ENCODE measurements around the gene OR2V2. TPM values are rescaled to one million over a fixed set of nuclear protein-coding genes. Genes with fewer than 3 reads are reported as not detected.
A peak's percentile ranks its signal among the peaks of the same experiment; 100 is the strongest.
"Not testable (repeated sequence)": the region's sequence is repeated elsewhere in the genome, so short reads cannot be mapped to it uniquely, and the experiment has no call there.

The OR2V2 gene
- total RNA-seq, 2 experiments from 2014 or later, result not detected

DNA sequence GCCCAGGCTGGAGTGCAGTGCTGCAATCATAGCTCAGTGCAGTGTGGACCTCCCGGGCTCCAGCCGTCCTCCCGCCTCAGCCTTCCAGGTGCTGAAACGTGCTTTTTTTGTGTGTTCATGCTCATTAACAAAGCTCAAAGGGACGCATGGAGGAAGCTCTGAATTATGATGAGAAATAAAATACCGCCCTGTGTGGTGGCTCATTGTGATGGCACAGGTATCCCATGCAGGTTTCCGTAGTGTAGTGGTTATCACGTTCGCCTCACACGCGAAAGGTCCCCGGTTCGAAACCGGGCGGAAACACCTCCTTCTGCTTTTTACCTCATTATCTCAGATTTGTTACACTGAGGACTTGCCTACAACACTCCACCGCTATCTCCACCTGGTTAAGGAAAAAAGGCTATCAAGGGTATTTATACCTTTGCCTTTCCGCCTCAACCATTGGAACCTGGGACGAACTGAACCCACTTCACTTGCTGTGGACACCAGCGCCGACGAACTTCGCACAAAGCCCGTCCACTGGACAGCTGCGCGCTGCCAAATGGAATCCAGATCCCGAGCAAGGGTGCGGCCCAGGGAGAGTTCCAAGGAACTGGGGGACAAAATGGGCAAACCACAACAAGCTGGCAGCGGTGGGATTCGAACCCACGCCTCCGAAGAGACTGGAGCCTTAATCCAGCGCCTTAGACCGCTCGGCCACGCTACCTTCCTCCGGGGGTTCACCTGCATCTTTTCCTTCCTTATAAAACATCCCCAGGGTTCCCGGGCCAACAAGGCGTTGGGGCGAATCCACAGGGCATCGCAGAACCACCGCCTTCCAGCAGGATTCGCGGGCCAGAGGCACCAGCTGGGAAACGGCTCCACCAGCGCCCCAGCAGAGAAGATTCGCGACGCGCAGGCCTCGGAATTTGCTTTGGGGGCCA, 26.3 kb downstream of the OR2V2 start:
- H3K4me3 Mint-ChIP-seq, result peak overlapping the region; percentile 97

DNA sequence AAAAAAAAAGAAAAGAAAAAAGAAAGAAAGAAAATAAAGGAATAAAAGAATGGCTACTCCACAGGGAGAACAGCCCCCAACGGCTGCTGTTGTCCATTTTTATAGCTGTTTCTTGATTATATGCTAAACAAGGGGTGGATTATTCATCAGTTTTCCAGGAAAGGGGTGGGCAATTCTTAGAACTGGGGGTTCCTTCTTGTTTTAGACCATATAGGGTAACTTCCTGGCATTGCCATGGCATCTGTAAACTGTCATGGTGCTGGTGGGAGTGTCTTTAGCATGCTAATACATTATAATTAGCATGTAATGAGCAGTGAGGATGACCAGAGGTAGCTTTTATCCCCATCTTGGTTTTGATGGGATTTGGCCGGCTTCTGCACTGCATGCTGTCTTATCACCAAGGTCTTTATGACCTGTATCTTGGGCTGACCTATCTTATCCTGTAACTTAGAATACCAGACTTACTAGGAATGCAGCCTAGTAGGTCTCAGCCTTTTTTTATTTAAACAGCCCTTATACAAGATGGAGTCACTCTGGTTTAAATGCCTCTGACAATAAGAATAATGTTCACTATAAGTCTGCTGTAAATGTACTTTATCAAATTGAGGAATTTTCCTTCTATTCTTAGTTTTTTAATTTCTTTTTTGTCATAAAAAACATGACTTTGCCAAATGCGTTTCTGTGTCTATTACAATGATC, 29.0 kb downstream of the OR2V2 start:
- peaks cover 16% of the 10 kb centered on the region for H3K4me1 Mint-ChIP-seq
- POLR2A ChIA-PET, result interaction anchor here (0.8 to 1.3 kb wide), 2 partner anchors 31 to 48 kb away, joined by 3 to 5 read pairs; no protein-coding TSS in a partner anchor
- ATAC-seq (ENCODE audit: low read depth), result no peak
- H3K36me3 Mint-ChIP-seq, result no peaks in the 10 kb centered on the region
- no peaks in the 10 kb centered on the region for H3K9me3 Mint-ChIP-seq
- no peak overlapping the region for H3K27ac Mint-ChIP-seq
- no peak overlapping the region for H3K4me3 Mint-ChIP-seq
- peaks cover 9% of the 10 kb centered on the region for H3K27me3 Mint-ChIP-seq
- no peak for DNase-seq

More for the DNA sequence above, 26.3 kb downstream of the OR2V2 start:
- peak overlapping the region; percentile 98 for H3K27ac Mint-ChIP-seq
- no peaks in the 10 kb centered on the region for H3K9me3 Mint-ChIP-seq
- peaks cover 18% of the 10 kb centered on the region for H3K27me3 Mint-ChIP-seq
- DNase-seq (peak; percentile 70), ATAC-seq (ENCODE audit: low read depth) (peak; percentile 82)
- H3K4me1 Mint-ChIP-seq, result peaks cover 38% of the 10 kb centered on the region
- POLR2A ChIA-PET, result interaction anchor here (0.6 to 3.4 kb wide), 13 partner anchors 9 to 342 kb away, joined by 3 to 23 read pairs (median 6); partner anchors contain the start of genes RACK1 and TRIM7
- no peaks in the 10 kb centered on the region for H3K36me3 Mint-ChIP-seq

DNA sequence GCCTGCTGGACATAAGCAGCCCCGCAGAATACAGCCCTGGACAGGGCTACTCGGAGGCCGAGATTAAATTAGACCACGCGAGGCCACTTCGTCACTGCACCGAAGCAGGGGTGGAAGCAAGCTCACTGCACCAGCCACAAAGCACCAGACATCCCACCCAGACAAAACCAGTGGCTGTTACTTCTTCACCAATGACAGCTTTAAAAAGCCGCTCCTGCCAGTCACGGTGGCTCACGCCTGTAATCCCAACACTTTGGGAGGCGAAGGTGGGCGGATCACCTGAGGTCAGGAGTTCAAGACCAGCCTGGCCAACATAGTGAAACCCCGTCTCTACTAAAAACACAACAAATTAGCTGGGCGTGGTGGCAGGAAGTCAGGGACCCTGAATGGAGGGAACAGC, 30.2 kb downstream of the OR2V2 start:
- not testable (repeated sequence) for H3K27ac Mint-ChIP-seq; DNase-seq; H3K9me3 Mint-ChIP-seq; ATAC-seq (ENCODE audit: low read depth); H3K4me3 Mint-ChIP-seq; H3K36me3 Mint-ChIP-seq
- peaks cover 11% of the 10 kb centered on the region for H3K27me3 Mint-ChIP-seq
- POLR2A ChIA-PET, result interaction anchor here (1.3 kb wide), 1 partner anchor 46 kb away, joined by 5 read pairs; no protein-coding TSS in a partner anchor
- H3K4me1 Mint-ChIP-seq, result peaks cover 15% of the 10 kb centered on the region

DNA sequence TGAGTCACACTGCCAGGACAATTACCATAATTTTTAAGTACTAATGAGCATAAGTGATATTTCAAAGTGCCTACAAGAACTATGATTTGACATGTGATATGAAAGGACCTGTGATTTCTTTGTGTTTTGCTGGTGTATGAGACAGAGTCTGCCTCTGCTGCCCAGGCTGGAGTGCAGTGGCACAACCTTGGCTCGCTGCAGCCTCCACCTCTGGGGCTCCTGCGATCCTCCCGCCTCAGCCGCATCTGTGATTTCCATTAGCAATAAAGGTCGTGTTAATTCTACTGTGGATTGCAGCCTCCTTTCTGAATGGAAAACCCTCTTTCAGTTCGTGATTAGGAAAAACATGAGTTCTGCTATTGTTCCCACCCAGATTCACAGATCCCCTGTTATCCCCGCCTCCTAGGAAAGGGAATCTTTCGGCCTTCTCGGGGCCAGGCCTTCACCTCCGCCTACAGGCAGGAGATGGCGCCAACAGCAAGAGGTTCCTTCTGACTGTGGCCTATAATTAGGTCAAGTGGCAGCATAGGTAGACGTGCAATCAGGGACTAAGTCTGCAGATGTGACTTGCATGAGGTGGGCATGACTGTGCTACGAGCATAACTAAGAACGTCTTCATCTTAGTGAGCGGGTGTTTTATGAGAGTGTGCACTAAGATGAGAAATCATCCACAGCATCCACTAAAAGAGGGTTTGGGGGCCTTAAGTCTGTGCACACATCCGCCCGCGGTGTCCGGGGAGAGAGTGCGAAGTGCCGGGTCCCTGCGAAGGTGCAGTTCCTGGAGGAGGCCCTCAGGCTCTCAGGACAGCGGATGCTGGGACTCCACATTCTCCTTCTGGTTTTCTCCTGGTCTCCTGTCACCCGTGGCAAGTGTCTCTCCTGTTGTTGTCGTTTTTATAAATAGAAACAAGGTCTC, 34.5 kb downstream of the OR2V2 start:
- H3K4me3 Mint-ChIP-seq, result peak overlapping the region; percentile 8
- H3K36me3 Mint-ChIP-seq, result no peaks in the 10 kb centered on the region
- no peak overlapping the region for H3K27ac Mint-ChIP-seq
- peaks cover 2% of the 10 kb centered on the region for H3K27me3 Mint-ChIP-seq
- POLR2A ChIA-PET, result no interaction called here
- H3K4me1 Mint-ChIP-seq, result peaks cover 15% of the 10 kb centered on the region
- peak; percentile 48 for ATAC-seq (ENCODE audit: low read depth)
- H3K9me3 Mint-ChIP-seq, result no peaks in the 10 kb centered on the region
- DNase-seq, result peak; percentile 51

DNA sequence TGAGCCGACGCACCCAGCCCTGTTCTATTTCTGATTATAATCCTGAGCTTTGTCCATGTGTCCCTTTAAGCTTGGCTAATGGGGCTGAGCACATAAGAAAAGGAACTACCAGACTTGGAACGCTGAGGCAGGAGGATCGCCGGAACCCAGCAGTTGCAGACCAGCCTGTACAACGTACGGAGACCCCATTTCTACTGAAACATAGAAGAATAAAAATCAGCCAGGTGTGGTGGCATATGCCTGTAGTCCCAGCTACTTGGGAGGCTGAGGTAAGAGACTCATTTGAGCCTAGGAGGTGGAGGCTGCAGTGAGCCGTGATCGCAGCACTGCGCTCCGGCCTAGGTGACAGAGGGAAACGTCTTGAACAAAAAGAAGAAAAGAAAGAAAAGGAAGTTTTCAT, 35.3 kb downstream of the OR2V2 start:
- no peaks in the 10 kb centered on the region for H3K36me3 Mint-ChIP-seq
- POLR2A ChIA-PET, result interaction anchor here (1.3 kb wide), 1 partner anchor 10 kb away, joined by 7 read pairs; no protein-coding TSS in a partner anchor
- H3K27me3 Mint-ChIP-seq, result peaks cover 2% of the 10 kb centered on the region
- ATAC-seq (ENCODE audit: low read depth) (no peak), DNase-seq (no peak)
- H3K4me3 Mint-ChIP-seq, result peak overlapping the region; percentile 93
- H3K9me3 Mint-ChIP-seq, result no peaks in the 10 kb centered on the region
- peak overlapping the region; percentile 88 for H3K27ac Mint-ChIP-seq
- peaks cover 17% of the 10 kb centered on the region for H3K4me1 Mint-ChIP-seq

DNA sequence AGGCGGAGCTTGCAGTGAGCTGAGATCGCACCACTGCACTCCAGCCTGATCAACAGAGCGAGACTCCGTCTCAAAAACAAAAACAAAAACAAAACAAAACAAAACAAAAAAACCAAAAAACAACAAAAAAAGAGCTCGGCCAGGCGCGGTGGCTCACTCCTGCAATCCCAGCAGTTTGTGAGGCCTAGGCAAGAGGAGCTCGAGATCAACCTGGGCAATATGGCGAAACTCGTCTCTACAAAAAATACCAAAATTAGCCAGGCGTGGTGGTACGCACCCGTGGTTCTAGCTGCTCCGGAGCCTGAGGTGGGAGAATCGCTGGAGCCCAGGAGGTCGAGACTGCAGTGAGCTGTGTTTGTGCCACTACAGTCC, 37.4 kb downstream of the OR2V2 start:
- POLR2A ChIA-PET, result interaction anchor here (1.5 to 2.8 kb wide), 6 partner anchors 13 to 76 kb away, joined by 6 to 34 read pairs (median 15); partner anchors contain the start of genes RACK1, TRIM41 and TRIM52
- Mint-ChIP-seq H3K4me3 (peak overlapping the region; percentile 98), H3K9me3 (no peaks in the 10 kb centered on the region), H3K27ac (peak overlapping the region; percentile 99), H3K4me1 (peaks cover 30% of the 10 kb centered on the region), H3K36me3 (no peaks in the 10 kb centered on the region), H3K27me3 (peaks cover 4% of the 10 kb centered on the region)
- DNase-seq, result no peak
- ATAC-seq (ENCODE audit: low read depth), result no peak

DNA sequence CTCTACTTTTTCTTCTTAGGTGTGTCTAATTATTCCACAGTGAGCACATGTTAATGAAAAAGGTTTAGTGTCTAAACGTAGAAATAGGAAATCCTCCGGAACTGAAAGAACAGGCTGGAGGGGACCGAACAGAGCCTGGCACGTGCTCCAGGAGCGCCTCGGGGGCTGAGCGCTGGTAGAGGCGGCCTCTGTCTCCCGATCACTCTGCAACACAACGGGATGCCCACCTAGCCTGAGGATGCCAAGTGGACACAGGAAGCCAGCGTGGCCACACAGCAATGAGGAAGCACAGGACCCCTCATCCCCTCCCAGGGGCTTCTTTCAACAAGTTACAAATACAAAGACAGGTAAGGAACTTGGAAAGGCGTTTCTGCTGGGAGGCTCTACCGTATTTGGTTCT, 38.2 kb downstream of the OR2V2 start:
- Mint-ChIP-seq H3K36me3 (no peaks in the 10 kb centered on the region), H3K27me3 (peaks cover 4% of the 10 kb centered on the region), H3K9me3 (no peaks in the 10 kb centered on the region), H3K4me3 (peak overlapping the region; percentile 32), H3K4me1 (peaks cover 33% of the 10 kb centered on the region), H3K27ac (peak overlapping the region; percentile 16)
- ATAC-seq (ENCODE audit: low read depth), result no peak
- no peak for DNase-seq
- POLR2A ChIA-PET, result interaction anchor here (1.5 to 2.8 kb wide), 6 partner anchors 13 to 75 kb away, joined by 6 to 34 read pairs (median 15); partner anchors contain the start of genes RACK1, TRIM41 and TRIM52

DNA sequence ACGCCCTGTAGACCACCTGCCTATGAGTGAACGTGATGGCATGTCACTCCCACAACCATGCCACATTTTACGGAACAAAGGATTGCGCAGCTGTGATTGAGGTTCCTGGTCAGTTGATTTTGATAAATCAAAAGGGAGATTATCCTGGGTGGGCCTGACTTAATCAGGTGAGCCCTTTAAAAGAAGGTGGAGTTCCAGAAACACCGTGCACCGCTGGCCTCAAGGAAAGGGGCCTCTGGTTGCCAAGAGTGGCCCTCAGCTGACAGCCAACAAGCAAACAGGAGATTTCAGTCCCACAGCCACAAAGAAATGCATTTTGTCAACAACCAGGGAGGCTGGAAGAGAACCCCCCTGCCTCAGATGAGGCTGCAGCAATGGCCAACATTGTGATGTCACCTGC, 38.6 kb downstream of the OR2V2 start:
- POLR2A ChIA-PET, result interaction anchor here (2.5 to 2.8 kb wide), 2 partner anchors 21 to 37 kb away, joined by 14 to 16 read pairs; partner anchors contain the start of gene TRIM41
- H3K27me3 Mint-ChIP-seq, result peaks cover 4% of the 10 kb centered on the region
- peaks cover 34% of the 10 kb centered on the region for H3K4me1 Mint-ChIP-seq
- DNase-seq (no peak), ATAC-seq (ENCODE audit: low read depth) (no peak)
- no peaks in the 10 kb centered on the region for H3K36me3 Mint-ChIP-seq
- H3K4me3 Mint-ChIP-seq, result no peak overlapping the region
- no peak overlapping the region for H3K27ac Mint-ChIP-seq
- H3K9me3 Mint-ChIP-seq, result no peaks in the 10 kb centered on the region

DNA sequence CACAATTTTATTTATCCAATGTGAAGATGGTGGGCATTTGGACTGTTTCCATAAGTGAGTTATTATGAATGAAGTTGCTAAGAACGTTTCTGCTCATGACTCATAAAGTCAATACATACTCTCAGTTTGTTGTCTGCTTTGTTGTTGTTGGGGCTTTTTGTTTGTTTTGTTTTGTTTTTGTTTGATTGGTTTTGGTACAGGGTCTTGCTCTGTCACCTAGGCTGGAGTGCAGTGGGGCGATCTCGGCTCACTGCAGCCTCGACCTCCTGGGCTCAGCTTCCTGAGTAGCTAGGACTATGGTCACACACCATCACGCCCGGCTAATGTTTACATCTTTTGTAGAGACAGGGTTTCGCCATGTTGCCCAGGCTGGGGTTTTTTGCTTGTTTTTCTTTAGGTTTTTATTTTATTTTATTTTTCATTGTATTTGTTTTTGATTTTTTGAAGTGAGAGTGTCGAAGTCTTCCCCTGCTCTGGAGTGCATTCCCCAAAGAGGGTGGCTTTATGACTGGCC, 39.7 kb downstream of the OR2V2 start:
- POLR2A ChIA-PET, result interaction anchor here (0.9 to 9.0 kb wide), 4 partner anchors 10 to 74 kb away, joined by 3 to 131 read pairs (median 65); partner anchors contain the start of genes TRIM41, TRIM52 and TRIM7
- H3K9me3 Mint-ChIP-seq, result no peaks in the 10 kb centered on the region
- H3K27me3 Mint-ChIP-seq, result peaks cover 4% of the 10 kb centered on the region
- peak overlapping the region; percentile 67 for H3K27ac Mint-ChIP-seq
- H3K4me1 Mint-ChIP-seq, result peaks cover 41% of the 10 kb centered on the region
- peaks cover 4% of the 10 kb centered on the region for H3K36me3 Mint-ChIP-seq
- DNase-seq (no peak), ATAC-seq (ENCODE audit: low read depth) (no peak)
- no peak overlapping the region for H3K4me3 Mint-ChIP-seq

DNA sequence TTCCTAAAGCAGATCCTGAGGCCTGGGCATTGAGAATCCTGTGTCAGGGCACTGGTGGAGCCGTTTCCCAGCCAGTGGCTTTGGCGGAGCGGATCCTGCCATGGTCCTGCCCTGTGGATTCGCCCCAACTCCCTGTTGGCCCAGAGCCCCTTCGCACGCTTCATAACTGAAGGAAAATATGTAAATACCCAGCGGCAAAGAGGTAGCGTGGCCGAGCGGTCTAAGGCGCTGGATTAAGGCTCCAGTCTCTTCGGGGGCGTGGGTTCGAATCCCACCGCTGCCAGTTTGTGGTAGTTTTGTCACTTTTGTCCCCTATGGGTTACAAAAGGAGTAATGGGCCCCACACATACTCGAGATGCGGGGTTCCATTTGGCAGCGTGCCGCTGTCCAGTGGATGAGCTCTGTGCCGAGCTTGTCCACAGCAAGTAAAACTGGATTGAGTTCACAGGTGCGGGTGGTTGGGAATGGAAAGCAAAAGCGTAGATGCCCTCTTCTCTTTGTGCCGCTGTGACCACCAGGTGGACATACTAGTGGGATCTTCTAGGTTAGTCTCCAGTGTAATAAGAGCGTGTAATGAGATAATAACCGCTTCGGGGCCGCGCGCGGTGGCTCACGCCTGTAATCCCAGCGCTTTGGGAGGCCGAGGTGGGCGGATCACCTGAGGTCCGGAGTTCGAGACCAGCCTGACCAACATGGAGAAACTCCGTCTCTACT, 40.3 kb downstream of the OR2V2 start:
- DNase-seq (peak; percentile 67), ATAC-seq (ENCODE audit: low read depth) (no peak)
- peaks cover 4% of the 10 kb centered on the region for H3K36me3 Mint-ChIP-seq
- POLR2A ChIA-PET, result interaction anchor here (0.9 to 9.0 kb wide), 7 partner anchors 10 to 73 kb away, joined by 3 to 131 read pairs (median 6); partner anchors contain the start of genes TRIM41, TRIM52 and TRIM7
- H3K27me3 Mint-ChIP-seq, result peaks cover 4% of the 10 kb centered on the region
- peak overlapping the region; percentile 96 for H3K27ac Mint-ChIP-seq
- H3K9me3 Mint-ChIP-seq, result no peaks in the 10 kb centered on the region
- H3K4me3 Mint-ChIP-seq, result peak overlapping the region; percentile 94
- peaks cover 43% of the 10 kb centered on the region for H3K4me1 Mint-ChIP-seq

DNA sequence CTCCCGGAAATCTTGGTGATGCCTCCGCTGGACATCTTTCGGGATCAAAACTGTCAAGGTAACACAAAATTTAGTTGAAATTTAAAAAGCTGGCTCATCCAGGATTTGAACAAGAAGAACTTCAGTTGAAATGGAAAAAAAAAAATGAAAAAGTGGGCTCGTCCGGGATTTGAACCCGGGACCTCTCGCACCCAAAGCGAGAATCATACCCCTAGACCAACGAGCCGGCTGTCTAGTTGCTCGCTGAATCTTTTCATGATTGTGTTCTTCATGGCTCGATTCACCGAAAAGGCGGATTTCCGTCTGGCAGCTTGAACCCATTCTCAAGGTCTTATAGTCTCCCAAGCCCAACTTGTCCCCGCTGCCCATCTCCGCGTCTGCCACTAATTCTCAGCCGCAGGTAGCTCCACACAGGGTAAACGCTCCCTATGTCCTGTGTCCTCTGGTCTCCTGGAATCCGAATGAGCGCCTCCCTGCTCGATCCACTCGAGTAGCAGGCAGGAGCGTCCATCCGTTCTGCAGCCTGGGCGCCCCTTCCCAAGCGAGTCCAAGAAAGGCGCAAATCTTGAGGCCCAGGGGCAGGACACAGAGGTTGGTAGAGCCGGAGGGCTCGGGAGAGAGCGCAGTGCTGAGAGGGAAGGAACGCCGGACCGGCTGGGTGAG, 41.4 kb downstream of the OR2V2 start:
- H3K27ac Mint-ChIP-seq, result peak overlapping the region; percentile 96
- H3K36me3 Mint-ChIP-seq, result peaks cover 4% of the 10 kb centered on the region
- DNase-seq, result peak; percentile 82
- peaks cover 47% of the 10 kb centered on the region for H3K4me1 Mint-ChIP-seq
- POLR2A ChIA-PET, result interaction anchor here (0.6 to 9.0 kb wide), 14 partner anchors 10 to 1330 kb away, joined by 3 to 131 read pairs (median 4); partner anchors contain the start of genes MRNIP, RACK1, TRIM41 and TRIM52
- ATAC-seq (ENCODE audit: low read depth), result peak; percentile 8
- H3K4me3 Mint-ChIP-seq, result peak overlapping the region; percentile 94
- no peaks in the 10 kb centered on the region for H3K9me3 Mint-ChIP-seq
- peaks cover 4% of the 10 kb centered on the region for H3K27me3 Mint-ChIP-seq

Measured in activated naive CD8-positive, alpha-beta T cell treated with anti-CD3 and anti-CD28 coated beads, Interleukin-2, amount 10 ng/mL, durations not matched to agents 7 days and 5 days (primary cell).